Esophagus muscularis mucosa (tissue), 4 donors: ENCODE measurements around the gene GLYATL1B. TPM values are rescaled to one million over a fixed set of nuclear protein-coding genes. Genes with fewer than 3 reads are reported as not detected.

Source experiments
- DNase-seq: peaks from one replicate; pipeline ENCODE4 v3.0.0-alpha.2; 2017; ENCODE audit errors: extremely low spot score
- H3K27ac ChIP-seq, 4 donors: fragments of 200-600 bp; sonication (generic); replicated peaks in 1 of 4; 1 replicate in 3 of 4; 2 replicates in 1 of 4; pipeline ENCODE4 v1.5.1; 2016 to 2019; ENCODE audit warnings: mild to moderate bottlenecking in 1 of 4
- H3K27me3 ChIP-seq, 4 donors: fragments of 200-600 bp; sonication (generic); one replicate each; pipeline versions ENCODE4 v1.5.1 to v1.6.0; 2016 to 2019
- H3K36me3 ChIP-seq, 4 donors: fragments of 200-600 bp; sonication (generic); one replicate each; pipeline ENCODE4 v1.5.1; 2016 to 2019
- H3K4me1 ChIP-seq, 4 donors: fragments of 200-600 bp; sonication (generic); one replicate each; pipeline ENCODE4 v1.5.1; 2016 to 2019
- H3K4me3 ChIP-seq, 4 donors: fragments of 200-600 bp; sonication (generic); 1 replicate in 2 of 4; 2 replicates in 2 of 4; pipeline ENCODE4 v1.5.1; 2016 to 2019; ENCODE audit warnings: mild to moderate bottlenecking in 4 of 4, moderate library complexity in 1 of 4
- H3K9me3 ChIP-seq, 4 donors: fragments of 200-600 bp; sonication (generic); 1 replicate in 3 of 4; 2 replicates in 1 of 4; pipeline ENCODE4 v1.5.1; 2016 to 2019
- CTCF ChIP-seq, 3 experiments: fragments of 200-600 bp in 2 of 3; fragments of 450-650 bp in 1 of 3; sonication (generic) in 2 of 3; IDR thresholded peaks; one replicate each; pipeline ENCODE4 v1.5.1; 2017 to 2019; ENCODE audit warnings: antibody characterized with exemption in 3 of 3, mild to moderate bottlenecking in 2 of 3, moderate library complexity in 1 of 3
- EP300 ChIP-seq: sonication (generic); formaldehyde crosslinking; IDR thresholded peaks from one replicate; pipeline ENCODE4 v1.6.1; 2017; ENCODE audit warnings: antibody characterized with exemption
- POLR2A ChIP-seq: fragments of 450-650 bp; IDR thresholded peaks from one replicate; pipeline ENCODE4 v1.6.1; 2017; ENCODE audit warnings: antibody characterized with exemption, moderate library complexity, mild to moderate bottlenecking, low read depth
- POLR2AphosphoS5 ChIP-seq, 2 donors: sonication (generic); formaldehyde crosslinking; IDR thresholded peaks; one replicate each; pipeline ENCODE4 v1.6.1; 2017; ENCODE audit warnings: antibody characterized with exemption in 2 of 2
- WGBS: methylation state at CpG from one replicate; pipeline ENCODE4 v1.1.5; 2018; 5-methylcytosine and 5-hydroxymethylcytosine counted together
- intact Hi-C: fragments of 100-400 bp; cut with DNase I; formaldehyde crosslinking; loops from one replicate; pipeline ENCODE4 v1.15.1; 2023
- total RNA-seq, 4 donors: library from RNA; depleted of rRNA; stranded (reverse); fragments of >200 nt; gene quantifications; one replicate each; pipeline versions ENCODE4 v1.1.0 to v1.2.1, GENCODE V29; 2016

GLYATL1B gene
- total RNA-seq, 4 donors from 2014 or later = not detected

GRCh38 chr11:59141673-59142460, 55.8 kb downstream of the GLYATL1B start:
- 8% methylated on average over 3 of the region's 3 CpGs for WGBS
- Histone ChIP-seq H3K4me1 (peaks cover 18 to 32% (median 28%) of the 10 kb centered on the region in 4 donors), H3K9me3 (no peaks in the 10 kb centered on the region), H3K36me3 (peaks cover 0 to 4% (median 0%) of the 10 kb centered on the region in 4 donors), H3K4me3 (peak overlapping the region; percentile 66 to 85 (median 84)), H3K27ac (peak overlapping the region; percentile 87 to 92 (median 91)), H3K27me3 (no peaks in the 10 kb centered on the region)
- intact Hi-C loops = no loop called here
- TF ChIP-seq CTCF (IDR thresholded peaks at IDR 0.05) (no peak), POLR2AphosphoS5 (IDR thresholded peaks at IDR 0.05) (no peak), EP300 (no peak), POLR2A (no peak)
- DNase-seq = no peak

- Histone ChIP-seq H3K4me1 (peaks cover 18 to 32% (median 28%) of the 10 kb centered on the region in 4 donors), H3K9me3 (no peaks in the 10 kb centered on the region), H3K4me3 (peak within 1 kb of the TSS; percentile 66 to 85 (median 84)), H3K27ac (peak within 1 kb of the TSS; percentile 87 to 92 (median 91)), H3K27me3 (no peaks in the 10 kb centered on the region), H3K36me3 (peaks cover 0 to 4% (median 0%) of the 10 kb centered on the region in 4 donors)
- peak; percentile 95 for DNase-seq
- TF ChIP-seq POLR2AphosphoS5 (IDR thresholded peaks at IDR 0.05) (peak; percentile 64 to 74), CTCF (IDR thresholded peaks at IDR 0.05) (peak in 2 of 3 experiments; percentile 4 to 23), POLR2A (no peak)
- intact Hi-C loops = no loop called here
- under 1% methylated on average over 32 of the region's 50 CpGs for WGBS
Measured at GRCh38 chr11:59142530-59143507, 56.7 kb downstream of the GLYATL1B start, which contains the start of gene FAM111A. Gene FAM111A (plus strand): TSS chr11:59142856. CDS start chr11:59148873, 6,017 bp downstream.

- no peak for DNase-seq
- TF ChIP-seq POLR2AphosphoS5 (IDR thresholded peaks at IDR 0.05) (no peak), CTCF (IDR thresholded peaks at IDR 0.05) (no peak), POLR2A (no peak), EP300 (no peak)
- Histone ChIP-seq H3K36me3 (peaks cover 0 to 10% (median 0%) of the 10 kb centered on the region in 4 donors), H3K4me3 (peak overlapping the region; percentile 57 to 84 (median 72)), H3K9me3 (no peaks in the 10 kb centered on the region), H3K27me3 (no peaks in the 10 kb centered on the region), H3K4me1 (peaks cover 18 to 32% (median 28%) of the 10 kb centered on the region in 4 donors), H3K27ac (peak overlapping the region; percentile 87 to 92 (median 91))
- WGBS = 85% methylated on average over 1 of the region's 1 CpG
- intact Hi-C loops = no loop called here
Measured at GRCh38 chr11:59144096-59144495, 58.0 kb downstream of the GLYATL1B start.

Other genes starting within 250 kb of the GLYATL1B start
- gene GLYATL2, start 241.6 kb upstream of the GLYATL1B start, total RNA-seq = under 1 TPM in 1 of 4 donors, not detected in 3; 0.33 TPM
- gene GLYATL1, start 146.8 kb upstream of the GLYATL1B start, total RNA-seq = not detected
- gene FAM111B, start 20.9 kb downstream of the GLYATL1B start, total RNA-seq = under 1 TPM in 2 of 4 donors, not detected in 2; 0.13 to 0.46 TPM
- 10 to 100 TPM in 3 of 4 donors, 1 to 10 TPM in 1; 8.9 to 22.4 (median 17.6) TPM for gene FAM111A, start 56.5 kb downstream of the GLYATL1B start, total RNA-seq
- gene DTX4, start 85.8 kb downstream of the GLYATL1B start, total RNA-seq = 1 to 10 TPM; 3.1 to 8.8 (median 4.5) TPM
- 10 to 100 TPM; 10.1 to 36.1 (median 14.8) TPM for gene MPEG1, start 126.6 kb downstream of the GLYATL1B start, total RNA-seq